HUES48 (cell line): ENCODE results near the gene GAPT.

ENCODE experiments used
- H3K27ac ChIP-seq: one replicate; pipeline ENCODE4 v1.7.0; 2013; ENCODE audit warnings: low read depth, low read length, inconsistent platforms
- H3K27me3 ChIP-seq: 2 replicates; pipeline ENCODE4 v1.6.1; 2013; ENCODE audit warnings: mild to moderate bottlenecking, low read length; ENCODE audit not compliant: control insufficient read depth, insufficient read depth
- H3K36me3 ChIP-seq: 2 replicates; pipeline ENCODE4 v1.6.1; 2013; ENCODE audit warnings: low read length; ENCODE audit not compliant: control insufficient read depth, insufficient read depth
- H3K4me1 ChIP-seq: 2 replicates; pipeline ENCODE4 v1.6.1; 2013; ENCODE audit warnings: mild to moderate bottlenecking, low read length; ENCODE audit not compliant: control insufficient read depth, insufficient read depth
- H3K4me3 ChIP-seq: 2 replicates; pipeline ENCODE4 v1.5.1; 2013; ENCODE audit warnings: mild to moderate bottlenecking, low read depth, low read length
- H3K9ac ChIP-seq: 2 replicates; pipeline ENCODE4 v1.6.1; 2013; ENCODE audit warnings: mild to moderate bottlenecking, low read depth, low read length, moderate library complexity
- H3K9me3 ChIP-seq: 2 replicates; pipeline ENCODE4 v1.6.1; 2013; ENCODE audit warnings: low read length; ENCODE audit not compliant: control insufficient read depth, insufficient read depth

Gene GAPT

GRCh38 chr5:58491216-58491892, at the start of gene GAPT:
Gene GAPT (plus strand): TSS chr5:58491435. CDS start chr5:58494537, 3,102 bp downstream.
- Histone ChIP-seq H3K36me3 (no peaks in the 10 kb centered on the region), H3K4me3 (no peak within 1 kb of the TSS), H3K9ac (no peak within 1 kb of the TSS), H3K9me3 (no peaks in the 10 kb centered on the region), H3K4me1 (peaks cover 19% of the 10 kb centered on the region), H3K27me3 (no peaks in the 10 kb centered on the region), H3K27ac (peak within 1 kb of the TSS; percentile 8)

- H3K9ac ChIP-seq: no peak overlapping the region
- no peaks in the 10 kb centered on the region for H3K4me1 ChIP-seq
- H3K27ac ChIP-seq: no peak overlapping the region
- peaks cover 4% of the 10 kb centered on the region; the same call in 1 of the 2 replicates for H3K9me3 ChIP-seq
- H3K27me3 ChIP-seq: no peaks in the 10 kb centered on the region
- no peaks in the 10 kb centered on the region for H3K36me3 ChIP-seq
- no peak overlapping the region for H3K4me3 ChIP-seq
These were observed 46.4 kb upstream of the GAPT start for GRCh38 chr5:58444805-58445204.

GRCh38 chr5:58446024-58446423, 45.2 kb upstream of the GAPT start:
- Histone ChIP-seq H3K9ac (no peak overlapping the region), H3K27me3 (no peaks in the 10 kb centered on the region), H3K4me1 (no peaks in the 10 kb centered on the region), H3K27ac (no peak overlapping the region), H3K36me3 (no peaks in the 10 kb centered on the region), H3K9me3 (peaks cover 4% of the 10 kb centered on the region; the same call in 1 of the 2 replicates), H3K4me3 (no peak overlapping the region)

- H3K9ac ChIP-seq: no peak overlapping the region
- no peaks in the 10 kb centered on the region for H3K27me3 ChIP-seq
- no peaks in the 10 kb centered on the region for H3K36me3 ChIP-seq
- H3K4me3 ChIP-seq: no peak overlapping the region
- H3K4me1 ChIP-seq: no peaks in the 10 kb centered on the region
- no peak overlapping the region for H3K27ac ChIP-seq
- H3K9me3 ChIP-seq: peaks cover 4% of the 10 kb centered on the region; the same call in 1 of the 2 replicates
These were observed 44.0 kb upstream of the GAPT start for GRCh38 chr5:58447226-58447625.

- Histone ChIP-seq H3K27me3 (no peaks in the 10 kb centered on the region), H3K36me3 (peaks cover 15% of the 10 kb centered on the region), H3K9ac (no peak overlapping the region), H3K4me1 (no peaks in the 10 kb centered on the region), H3K9me3 (peaks cover 4% of the 10 kb centered on the region; the same call in 1 of the 2 replicates), H3K27ac (no peak overlapping the region), H3K4me3 (no peak overlapping the region)
These were observed 41.2 kb upstream of the GAPT start for GRCh38 chr5:58450018-58450417.

- peaks cover 25% of the 10 kb centered on the region for H3K36me3 ChIP-seq
- no peak overlapping the region for H3K9ac ChIP-seq
- H3K4me3 ChIP-seq: no peak overlapping the region
- H3K9me3 ChIP-seq: peaks cover 2% of the 10 kb centered on the region; the same call in 1 of the 2 replicates
- no peaks in the 10 kb centered on the region for H3K27me3 ChIP-seq
- no peak overlapping the region for H3K27ac ChIP-seq
- no peaks in the 10 kb centered on the region for H3K4me1 ChIP-seq
These were observed 40.2 kb upstream of the GAPT start for GRCh38 chr5:58450811-58451629.

GRCh38 chr5:58451732-58452565, 39.3 kb upstream of the GAPT start:
- peaks cover 34% of the 10 kb centered on the region for H3K36me3 ChIP-seq
- H3K9ac ChIP-seq: no peak overlapping the region
- H3K9me3 ChIP-seq: no peaks in the 10 kb centered on the region
- no peaks in the 10 kb centered on the region for H3K27me3 ChIP-seq
- H3K4me3 ChIP-seq: no peak overlapping the region
- no peaks in the 10 kb centered on the region for H3K4me1 ChIP-seq
- H3K27ac ChIP-seq: no peak overlapping the region

GRCh38 chr5:58452566-58453258, 38.5 kb upstream of the GAPT start:
- H3K9ac ChIP-seq: no peak overlapping the region
- peaks cover 42% of the 10 kb centered on the region for H3K36me3 ChIP-seq
- H3K27me3 ChIP-seq: no peaks in the 10 kb centered on the region
- H3K4me1 ChIP-seq: no peaks in the 10 kb centered on the region
- H3K27ac ChIP-seq: no peak overlapping the region
- H3K4me3 ChIP-seq: no peak overlapping the region
- H3K9me3 ChIP-seq: no peaks in the 10 kb centered on the region

GRCh38 chr5:58453306-58453705, 37.9 kb upstream of the GAPT start:
- H3K4me3 ChIP-seq: no peak overlapping the region
- peaks cover 46% of the 10 kb centered on the region for H3K36me3 ChIP-seq
- 0 out of 2 replicates have a peak, but pooled peaks cover 1% of the 10 kb centered on the region for H3K4me1 ChIP-seq
- H3K9ac ChIP-seq: no peak overlapping the region
- no peak overlapping the region for H3K27ac ChIP-seq
- H3K27me3 ChIP-seq: peaks cover 2% of the 10 kb centered on the region
- H3K9me3 ChIP-seq: no peaks in the 10 kb centered on the region

- Histone ChIP-seq H3K9me3 (no peaks in the 10 kb centered on the region), H3K4me1 (0 out of 2 replicates have a peak, but pooled peaks cover 5% of the 10 kb centered on the region), H3K27ac (no peak overlapping the region), H3K36me3 (peaks cover 46% of the 10 kb centered on the region), H3K4me3 (no peak overlapping the region), H3K9ac (no peak overlapping the region), H3K27me3 (peaks cover 10% of the 10 kb centered on the region)
These were observed 37.2 kb upstream of the GAPT start for GRCh38 chr5:58454025-58454424.
